HK-2 (cell line): ENCODE measurements around the gene G6PD.
A peak's percentile ranks its signal among the peaks of the same experiment; 100 is the strongest.
"Not testable (repeated sequence)": the region's sequence is repeated elsewhere in the genome, so short reads cannot be mapped to it uniquely, and the experiment has no call there.

Experiments
- DNase-seq: peaks from one replicate; pipeline ENCODE4 v3.0.0-alpha.2; 2018; ENCODE audit not compliant: unreplicated experiment

G6PD gene

GRCh38 chrX:154515090-154515965 lies 31.3 kb downstream of the G6PD start:
- DNase-seq: no peak

DNA sequence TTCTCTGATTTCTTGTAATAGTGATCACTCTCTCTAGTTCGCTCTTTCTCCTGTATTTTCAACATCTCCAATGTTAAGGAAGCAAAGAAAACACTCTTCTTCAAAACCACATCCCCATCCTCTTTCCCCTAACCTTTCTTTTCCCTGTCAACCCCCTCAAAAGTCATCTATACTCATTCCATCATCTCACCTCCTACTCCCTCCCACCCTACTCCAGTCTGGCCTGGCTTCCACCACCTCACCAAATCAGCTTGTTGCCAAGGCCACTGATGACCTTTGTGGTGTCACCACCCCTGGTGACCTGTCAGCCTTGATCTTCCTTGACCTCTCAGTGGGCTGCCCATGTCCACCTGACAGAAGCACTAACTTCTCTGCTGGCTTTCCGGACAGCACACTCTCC lies 32.9 kb downstream of the G6PD start:
- DNase-seq: no peak

DNA sequence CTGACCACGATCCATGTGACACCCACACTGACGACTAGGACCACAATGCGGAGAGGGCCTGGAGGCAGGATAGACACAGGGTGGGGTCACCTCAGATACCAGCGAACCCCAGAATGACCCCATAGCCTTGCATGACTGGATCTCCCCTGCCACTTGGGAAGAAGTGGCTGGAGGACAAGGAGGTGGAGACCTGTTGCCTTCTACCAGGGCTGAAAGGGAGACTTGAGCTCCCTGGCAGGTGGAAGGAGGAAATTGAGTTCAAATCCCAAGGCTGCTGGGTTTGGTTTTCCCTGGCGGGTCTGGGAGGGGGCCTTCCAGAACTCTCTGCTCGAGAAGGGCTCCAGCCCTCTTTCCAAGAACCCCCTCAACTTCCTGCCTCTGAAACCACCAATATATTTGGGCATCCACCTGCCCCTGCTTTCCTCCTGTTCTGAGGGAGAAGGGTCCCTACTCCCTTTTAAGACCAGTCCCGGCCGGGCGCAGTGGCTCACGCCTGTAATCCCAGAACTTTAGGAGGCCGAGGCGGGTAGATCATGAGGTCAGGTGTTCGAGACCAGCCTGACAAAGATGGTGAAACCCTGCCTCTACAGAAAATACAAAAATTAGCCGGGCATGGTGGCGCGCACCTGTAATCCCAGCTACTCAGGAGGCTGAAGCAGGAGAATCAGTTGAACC lies 33.6 kb downstream of the G6PD start:
- no peak for DNase-seq

DNA sequence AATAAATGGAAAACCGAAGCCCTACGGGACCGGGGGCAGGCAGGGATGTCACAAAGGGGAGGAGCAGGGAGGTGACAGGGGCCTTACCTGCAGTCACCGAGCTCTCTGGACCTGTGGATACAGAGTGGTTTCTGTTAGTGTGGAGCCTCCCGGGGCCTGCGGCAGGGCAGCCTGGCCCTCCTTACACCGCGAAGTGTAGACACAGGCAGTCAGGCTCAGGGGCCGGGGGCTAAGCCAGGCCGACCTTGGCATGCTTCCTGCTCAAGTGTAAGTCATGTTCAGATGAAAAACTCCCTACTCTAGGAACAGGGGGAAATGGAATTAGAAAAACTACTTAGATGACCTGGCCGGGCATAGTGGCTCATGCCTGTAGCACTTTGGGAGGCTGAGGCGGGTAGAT lies 34.9 kb downstream of the G6PD start:
- DNase-seq: no peak

DNA sequence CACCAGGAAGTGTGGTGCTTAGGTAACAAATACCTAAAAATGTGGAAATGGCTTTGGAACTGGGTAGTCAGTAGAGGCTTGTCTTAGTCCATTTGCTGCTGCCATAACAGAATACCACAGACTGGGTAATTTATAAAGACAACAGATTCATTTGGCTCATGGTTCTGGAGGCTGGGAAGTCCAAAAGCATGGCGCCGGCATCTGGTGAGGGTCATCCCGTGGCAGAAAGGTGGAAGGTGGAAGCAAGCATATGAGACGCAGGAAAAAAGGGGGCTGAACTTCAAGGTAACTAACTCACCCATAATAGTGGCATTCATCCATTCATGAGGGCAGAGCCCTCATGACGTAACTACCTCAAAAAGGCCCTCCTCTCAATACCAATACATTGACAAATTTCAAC lies 37.2 kb downstream of the G6PD start:
- DNase-seq: no peak

DNA sequence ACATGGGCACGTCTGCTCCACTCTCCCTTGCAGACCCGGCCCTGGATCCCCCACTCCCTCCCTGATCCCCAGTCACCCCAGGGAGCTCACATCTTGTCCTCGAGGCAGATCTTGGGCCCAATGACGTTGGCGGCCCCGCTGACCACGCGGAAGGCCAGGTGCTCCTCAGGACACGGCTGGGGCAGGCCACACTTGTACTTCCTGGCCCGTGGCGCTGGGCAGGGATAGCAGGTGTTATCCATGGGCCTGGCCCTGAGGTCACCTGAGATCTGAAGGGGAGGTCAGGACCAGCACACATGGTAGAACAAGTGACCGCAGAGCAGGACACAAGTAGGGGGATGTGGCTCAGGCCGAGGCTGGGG lies 38.3 kb downstream of the G6PD start:
- DNase-seq: no peak

DNA sequence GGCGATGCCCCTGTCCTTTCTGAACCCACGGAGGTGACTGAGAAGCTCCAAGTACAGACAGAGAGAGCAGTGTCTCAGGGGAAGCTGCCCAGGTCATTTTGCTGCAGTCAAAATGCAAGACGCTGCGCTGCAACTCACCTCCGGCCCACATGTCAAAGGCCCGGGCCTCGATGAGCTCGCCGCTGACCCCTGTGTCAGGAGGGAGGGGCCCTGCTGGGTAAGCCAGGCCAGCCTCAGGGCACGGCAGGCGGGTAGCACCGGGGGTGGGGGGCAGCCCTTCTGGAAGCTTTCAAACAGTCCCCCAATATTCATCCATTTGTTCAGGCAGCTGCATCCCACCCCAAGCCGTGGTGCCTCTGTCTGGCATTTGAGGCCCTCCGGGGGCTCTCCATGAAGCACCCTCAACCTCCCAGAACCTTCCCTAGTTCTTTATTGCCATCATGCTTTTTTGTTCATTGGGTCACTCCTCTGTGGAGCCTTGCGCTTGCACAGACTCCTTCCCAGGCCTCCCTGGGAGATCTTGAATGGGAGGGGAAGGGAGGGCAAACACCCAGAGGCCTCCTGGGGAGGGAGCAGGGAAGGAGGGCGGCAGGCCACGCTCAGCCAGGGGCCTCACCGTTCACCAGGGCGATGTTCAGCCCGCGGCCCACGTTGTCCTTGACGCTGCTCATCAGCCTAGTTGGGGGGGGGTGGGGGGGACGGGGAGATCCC lies 38.8 kb downstream of the G6PD start:
- no peak for DNase-seq

DNA sequence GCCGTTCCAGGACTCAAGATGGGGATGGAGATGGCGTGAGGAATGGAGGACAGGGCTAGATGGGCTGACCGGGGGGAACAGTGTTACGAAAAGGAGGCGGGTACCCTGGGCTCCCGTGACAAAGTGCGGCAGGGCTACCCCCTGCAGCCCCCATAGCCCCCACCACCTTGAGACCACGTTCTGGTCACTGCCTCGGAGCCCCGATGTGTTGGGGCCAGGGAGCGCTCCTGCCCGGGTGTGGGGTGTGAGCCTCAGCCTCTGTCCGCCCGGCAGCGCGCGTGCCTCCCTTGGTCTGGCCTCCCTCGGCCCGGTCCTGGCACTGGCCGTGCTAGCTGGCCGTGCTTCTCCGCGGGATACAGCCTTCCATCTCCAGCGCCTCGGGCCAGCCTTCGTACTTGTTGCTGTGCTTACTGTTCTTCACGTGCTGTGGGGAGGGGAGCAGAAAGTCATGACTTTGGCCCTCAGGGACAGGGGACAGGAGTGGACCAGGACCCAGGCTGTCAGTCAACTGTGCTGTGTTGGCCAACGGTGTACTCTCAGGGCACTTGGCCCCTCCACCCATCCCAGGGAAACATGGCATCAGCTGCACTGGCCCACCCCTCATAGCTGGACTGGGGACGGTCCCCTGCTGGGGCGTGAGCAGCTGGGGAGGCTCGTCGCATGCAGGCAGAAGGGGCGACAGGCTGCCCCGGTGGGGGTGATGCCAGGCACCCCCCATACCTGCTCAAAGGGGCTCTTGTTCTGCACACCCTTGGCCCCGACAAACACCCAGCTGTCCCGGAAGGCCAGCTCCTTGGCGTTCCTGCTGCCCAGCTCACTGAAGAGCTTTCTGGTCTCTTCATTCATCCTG lies 39.9 kb downstream of the G6PD start:
- no peak for DNase-seq

DNA sequence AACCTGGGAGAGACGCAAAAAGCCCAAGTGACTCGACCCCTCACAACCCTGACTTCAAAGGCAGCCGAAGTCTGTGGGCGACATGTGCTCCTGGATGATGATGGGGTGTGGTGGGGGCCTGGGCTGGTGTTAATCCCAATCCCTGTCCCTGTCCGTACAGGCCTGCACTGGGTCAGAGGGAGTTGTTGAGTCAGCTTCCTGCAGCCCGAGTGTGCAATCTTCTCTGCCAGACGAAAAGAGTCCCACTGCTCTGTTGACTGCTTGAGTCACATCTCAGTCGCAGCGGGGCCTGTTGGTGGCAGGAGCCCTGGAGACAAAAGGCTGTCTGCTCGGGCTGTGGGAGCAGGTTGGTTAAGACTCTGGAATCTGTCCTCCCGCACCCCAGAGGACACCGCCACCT lies 40.9 kb downstream of the G6PD start:
- DNase-seq: peak; percentile 57

DNA sequence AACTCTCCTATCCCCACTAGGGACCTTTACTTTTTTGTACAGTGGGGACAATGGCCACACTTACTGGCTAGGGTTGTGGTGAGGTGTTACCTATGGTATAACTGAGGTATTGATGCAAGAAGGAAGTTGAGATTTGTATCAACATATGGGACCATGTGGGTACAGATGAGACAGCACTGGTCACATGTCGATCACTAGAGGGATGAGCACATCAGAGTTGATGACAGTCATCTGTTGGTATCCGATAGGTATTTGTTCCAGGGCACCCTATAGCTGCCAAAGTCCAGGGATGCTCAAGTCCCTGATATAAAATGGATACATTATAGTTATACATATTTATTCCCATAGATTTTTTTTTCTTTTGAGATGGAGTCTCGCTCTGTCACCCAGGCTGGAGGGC lies 43.7 kb downstream of the G6PD start:
- DNase-seq: no peak

DNA sequence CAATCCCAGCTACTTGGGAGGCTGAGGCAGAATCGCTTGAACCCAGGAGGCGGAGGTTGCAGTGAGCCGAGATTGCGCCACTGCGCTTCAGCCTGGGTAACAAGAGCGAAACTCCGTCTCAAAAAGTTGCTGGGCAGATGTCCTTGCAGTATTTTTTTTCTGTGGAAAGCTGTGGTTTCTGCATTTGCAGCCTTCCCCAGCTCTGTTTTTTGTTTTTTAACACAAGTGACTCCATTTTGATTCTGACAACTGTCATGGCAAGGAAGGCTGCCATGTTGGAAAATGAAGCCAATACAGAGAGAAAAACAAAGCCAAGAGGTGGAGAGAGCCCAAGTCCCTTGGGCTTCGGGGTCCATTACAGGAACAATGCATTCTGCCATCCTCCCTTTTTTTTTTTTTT lies 44.5 kb downstream of the G6PD start:
- no peak for DNase-seq

DNA sequence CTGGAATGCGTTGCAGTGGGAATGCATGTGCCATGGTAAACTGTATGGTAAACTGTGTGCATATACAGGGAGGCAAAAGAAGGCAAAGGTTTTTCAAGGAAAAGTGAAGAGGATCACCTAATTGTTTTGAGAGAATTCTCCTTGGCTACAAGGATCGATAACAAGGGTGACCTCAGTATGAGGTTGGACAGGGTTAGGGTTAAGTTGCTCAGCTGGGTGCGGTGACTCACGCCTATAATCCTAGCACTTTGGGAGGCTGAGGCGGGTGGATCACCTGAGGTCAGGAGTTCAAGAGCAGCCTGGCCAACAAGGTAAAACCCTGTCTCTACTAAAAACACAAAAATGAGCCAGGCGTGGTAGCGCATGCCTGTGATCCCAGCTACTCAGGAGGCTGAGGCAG lies 45.2 kb downstream of the G6PD start:
- not testable (repeated sequence) for DNase-seq

DNA sequence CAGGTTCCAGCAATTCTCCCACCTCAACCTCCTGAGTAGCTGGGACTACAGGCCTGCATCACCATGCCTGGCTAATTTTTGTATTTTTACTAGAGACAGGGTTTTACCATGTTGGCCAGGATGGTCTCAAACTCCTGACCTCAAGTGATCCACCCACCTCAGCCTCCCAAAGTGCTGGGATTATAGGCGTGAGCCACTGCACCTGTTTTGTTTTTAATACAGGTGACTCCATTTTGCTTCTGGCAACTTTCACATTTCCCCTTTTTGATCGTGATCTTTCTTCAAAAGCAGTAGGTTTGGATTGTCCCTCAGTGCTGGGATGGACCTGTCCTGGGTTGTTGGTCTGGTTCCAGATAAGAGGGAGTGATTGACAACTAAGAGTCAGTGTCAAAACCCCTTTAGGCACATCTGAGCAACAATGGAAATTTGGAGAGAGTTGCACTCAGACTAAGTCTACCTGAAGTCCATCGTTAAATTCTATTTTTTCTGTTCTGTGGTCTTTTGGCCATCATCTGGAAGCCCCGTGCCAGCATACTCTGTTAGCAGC lies 50.0 kb downstream of the G6PD start:
- not testable (repeated sequence) for DNase-seq

DNA sequence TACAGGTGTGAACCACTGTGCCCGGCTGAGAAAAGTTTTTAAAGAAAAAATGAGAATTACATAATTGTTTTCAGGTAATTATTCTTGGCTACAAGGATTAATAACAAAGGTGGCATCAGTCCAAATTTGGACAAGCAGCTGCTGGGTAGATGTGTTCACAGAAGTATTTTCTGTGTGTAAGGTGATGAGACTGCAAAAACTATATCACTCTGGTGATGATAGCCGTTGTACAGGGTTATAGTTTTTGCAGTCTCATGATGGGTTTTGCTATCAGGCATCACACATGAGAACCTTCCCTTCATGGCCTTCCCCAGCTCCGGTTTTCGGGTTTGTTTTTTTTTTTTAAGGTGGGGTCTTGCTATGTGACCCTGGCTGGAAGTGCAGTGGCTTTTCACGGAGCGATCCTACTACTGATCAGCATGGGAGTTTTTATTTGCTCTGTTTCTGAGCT lies 51.1 kb downstream of the G6PD start:
- no peak for DNase-seq

- no peak for DNase-seq
Measured at GRCh38 chrX:154494715-154495114, 51.9 kb downstream of the G6PD start.

DNA sequence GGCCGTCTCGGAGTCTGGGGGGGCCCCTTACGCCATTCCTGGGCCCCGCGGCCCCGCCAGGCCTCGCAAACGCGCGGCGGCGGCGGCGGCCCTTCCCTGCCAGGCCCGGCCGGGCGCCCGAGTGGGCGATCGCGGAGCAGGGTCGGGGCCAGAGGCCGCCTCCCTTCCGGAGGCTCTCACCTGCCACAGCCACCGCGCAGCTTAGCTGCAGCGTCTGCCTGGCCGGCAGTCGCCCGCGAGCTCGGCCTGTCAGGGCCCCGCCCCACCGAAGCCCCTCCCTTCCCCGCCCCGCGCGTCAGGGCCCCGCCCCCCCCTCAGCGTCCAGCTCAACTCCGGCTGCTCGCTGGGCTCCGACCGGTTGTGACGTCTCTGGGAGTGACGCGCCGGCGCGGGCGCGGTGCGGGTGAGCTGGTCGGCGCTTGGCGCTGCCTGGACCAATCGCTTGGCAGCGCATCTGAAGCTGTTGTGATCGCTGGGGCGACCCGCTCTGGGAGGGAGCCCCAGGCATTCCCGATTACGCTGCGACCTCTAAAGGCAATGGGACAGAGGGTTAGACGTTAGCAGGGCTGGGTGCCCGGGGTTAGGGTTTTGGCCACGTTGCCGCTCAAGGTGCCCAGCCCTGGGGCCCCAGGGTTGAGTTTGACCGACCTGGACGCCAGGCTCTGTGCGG lies 56.1 kb downstream of the G6PD start, which contains the start of gene SLC10A3:
Gene SLC10A3, minus strand, starts transcription at position 216 of the 670 bp plus-strand sequence. CDS start 1,689 bp downstream, outside the sequence.
- DNase-seq: peak; percentile 95

- DNase-seq: peak; percentile 58
Measured at GRCh38 chrX:154490021-154490413, 56.6 kb downstream of the G6PD start.

DNA sequence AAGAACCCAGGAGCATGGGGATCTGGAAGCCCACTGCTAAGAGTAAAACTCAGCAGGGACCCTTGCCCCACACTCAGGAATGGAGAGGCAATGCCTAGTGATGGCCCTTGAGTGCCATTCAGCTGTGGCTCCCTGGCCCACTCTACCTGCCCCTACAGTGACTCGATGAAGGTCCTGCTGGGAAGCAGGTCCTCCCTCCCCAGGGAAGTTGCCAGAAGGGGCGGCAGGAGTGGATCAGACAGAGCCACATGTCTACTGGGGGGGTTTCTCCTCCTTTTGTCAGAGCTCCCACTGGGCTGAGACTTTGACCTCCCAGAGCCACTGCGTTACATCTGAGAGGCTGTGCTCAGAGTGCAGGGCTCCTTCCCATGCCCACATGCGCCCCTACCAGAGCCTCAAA lies 57.5 kb downstream of the G6PD start:
- no peak for DNase-seq

DNA sequence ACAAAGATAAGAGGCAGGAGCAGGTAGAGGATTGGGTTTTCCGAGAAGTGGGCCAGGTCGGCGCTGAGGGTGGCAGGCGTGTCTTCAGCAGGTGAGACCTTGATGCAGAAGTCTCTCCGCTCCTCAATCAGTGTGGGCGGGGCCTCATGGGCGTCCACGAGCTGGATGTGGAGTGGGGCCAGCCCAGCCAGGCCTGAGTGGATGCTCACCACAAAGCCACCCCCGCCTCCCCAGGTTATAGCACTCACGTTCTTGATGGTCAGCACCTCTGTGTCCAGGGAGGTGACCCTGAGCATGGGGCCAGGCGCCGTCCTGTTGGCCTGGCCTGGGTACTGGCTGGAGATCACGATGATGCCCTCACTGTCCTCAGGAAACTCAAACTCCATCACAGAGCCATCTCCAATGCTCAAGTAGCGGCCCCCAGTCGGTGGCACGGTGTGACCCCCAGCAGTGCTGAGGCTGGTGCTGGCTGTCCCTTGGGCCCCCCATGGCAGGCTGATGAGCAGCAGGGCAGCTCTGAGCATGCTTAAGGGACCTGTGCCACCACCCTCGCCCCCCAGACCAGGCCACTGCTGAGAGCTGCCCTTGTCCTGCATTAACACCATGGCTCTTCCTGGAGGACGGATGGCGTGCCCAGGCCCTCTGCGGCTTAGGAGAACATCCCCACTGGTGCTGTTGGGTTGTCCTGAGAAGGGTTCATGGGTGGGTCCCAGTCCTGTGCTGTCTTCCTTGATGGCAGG lies 58.1 kb downstream of the G6PD start:
- no peak for DNase-seq
